GM21515 (cell line): ENCODE data around the gene CD40.

ENCODE experiments used
- ATAC-seq: cut with Tn5 transposase; IDR thresholded peaks from one replicate; pipeline ENCODE4 v1.9.1; 2021; ENCODE audit not compliant: unreplicated experiment

CD40 gene

DNA sequence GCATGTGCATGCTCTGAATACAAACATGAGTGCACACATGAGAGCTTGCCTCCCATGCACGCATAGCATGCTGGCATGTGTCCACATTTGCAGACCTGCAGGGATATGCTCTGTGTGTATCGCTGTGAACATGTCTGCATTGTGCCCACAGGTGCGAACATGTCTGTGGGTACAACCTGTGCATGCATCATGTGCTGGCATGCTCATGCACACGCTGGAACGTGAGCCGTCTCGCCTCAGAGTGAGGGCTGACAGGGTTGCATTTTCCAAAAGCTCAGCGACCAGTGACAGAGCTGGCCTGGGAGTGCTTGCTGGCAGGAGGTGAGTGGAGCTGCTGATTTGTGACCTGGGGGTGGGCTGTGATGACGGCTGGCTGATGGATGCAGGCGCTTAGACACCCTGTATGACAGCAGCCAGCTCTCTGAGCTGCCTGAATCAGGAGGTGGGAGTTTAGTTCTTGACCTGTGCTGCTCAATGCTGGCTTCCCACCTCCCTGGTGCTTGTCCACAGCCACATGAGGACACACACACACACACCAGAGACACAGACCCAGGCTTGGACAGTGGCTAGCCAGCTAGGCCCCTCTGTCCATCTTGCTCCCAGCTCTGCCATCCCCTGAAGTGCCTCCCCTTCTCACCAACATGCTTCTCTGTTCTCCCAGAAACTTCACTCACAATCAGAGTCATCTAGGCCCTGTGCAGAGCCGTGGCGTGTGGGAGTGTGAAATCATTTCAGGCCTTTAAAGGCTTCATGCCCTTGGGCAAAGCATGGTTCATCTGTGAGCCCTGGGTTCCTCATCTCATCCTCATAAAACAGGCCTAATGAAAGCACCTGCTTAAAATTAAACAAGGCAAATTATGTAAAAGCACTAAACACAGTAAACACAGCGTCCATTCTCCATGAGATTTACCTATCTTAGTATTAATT is 51.4 kb downstream of the CD40 start:
- no peak for ATAC-seq

DNA sequence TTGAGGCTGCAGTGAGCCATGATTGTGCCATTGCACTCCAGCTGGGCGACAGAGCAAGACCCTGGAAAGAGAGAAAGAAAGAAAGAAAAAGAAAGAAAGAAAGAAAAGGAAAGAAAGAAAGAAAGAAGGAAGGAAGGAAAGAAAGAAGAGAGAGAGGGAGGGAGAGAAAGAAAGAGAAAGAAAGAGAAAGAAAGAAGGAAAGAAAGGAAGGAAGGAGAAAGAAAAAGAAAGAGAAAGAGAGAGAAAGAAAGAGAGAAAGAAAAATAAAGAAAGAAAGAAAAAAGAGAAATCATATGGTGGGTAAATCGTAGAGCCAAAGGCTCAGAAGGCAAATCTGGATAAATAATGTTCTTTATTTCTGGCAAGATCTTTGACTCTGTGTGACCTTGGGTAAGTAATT is 53.4 kb downstream of the CD40 start:
- ATAC-seq: no peak

DNA sequence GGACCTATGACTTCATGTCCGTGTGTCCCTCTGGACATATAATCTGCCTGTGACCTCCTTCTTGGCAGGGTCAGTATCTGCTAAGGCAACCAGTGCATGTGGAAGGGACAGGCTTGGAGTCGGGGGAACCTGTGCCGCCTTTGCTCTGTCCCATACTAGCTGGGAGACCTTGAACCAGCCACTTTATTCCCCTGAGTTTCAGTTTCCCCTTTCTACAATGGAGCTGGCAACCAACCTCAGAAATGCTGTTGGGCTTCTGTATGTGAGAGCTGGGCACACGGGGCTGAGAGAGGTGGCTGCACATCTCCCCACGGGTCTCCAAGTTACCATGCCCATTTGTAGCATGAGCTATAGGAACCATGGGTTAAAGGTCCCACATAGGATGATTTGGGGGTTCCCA is 53.8 kb downstream of the CD40 start:
- ATAC-seq: no peak

DNA sequence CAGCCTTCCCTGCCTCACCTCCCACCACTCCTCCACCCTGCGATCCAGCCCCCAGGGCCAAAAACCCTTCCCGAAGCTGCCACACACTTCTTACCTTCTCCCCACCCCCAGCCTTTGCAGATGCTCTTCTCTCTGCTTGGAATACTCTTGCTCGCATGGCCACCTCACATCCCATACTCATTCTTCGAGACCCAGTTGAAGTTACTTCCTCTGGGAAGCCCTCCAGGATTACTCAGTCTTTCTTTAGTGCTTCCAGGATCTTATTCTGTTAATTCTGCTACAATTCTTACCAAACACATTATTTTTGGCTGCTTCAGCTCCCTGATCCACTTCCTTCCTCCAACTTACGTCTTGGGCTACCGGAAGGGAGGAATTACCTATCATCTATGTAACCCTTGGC is 54.3 kb downstream of the CD40 start:
- no peak for ATAC-seq

DNA sequence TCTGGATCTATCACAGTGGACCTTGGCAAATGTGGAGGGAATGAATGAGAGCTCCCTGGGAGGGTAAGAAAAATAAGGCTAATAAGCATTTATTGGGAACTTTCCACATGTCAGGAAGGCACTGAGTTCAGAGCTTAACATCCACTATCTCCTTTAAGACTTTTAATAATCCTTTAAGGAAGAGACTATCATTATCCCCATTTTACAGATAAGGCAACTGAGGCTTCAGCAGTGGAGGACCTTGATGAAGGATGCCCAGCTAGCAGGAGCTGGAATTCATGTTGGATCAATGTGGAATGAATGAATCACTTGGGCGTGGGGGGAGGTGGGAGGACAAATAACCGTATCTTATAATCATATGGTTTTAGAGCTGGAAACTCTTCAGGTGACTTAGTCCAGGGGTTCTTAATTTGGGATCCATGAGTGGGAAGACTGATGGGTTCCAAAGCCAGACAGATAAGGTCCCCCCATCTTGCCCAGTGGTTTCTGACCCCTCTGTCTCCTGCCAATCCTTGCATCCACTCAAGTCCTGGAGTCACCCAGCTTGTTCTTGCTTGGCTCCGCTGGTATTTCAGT is 54.9 kb downstream of the CD40 start:
- ATAC-seq: no peak

DNA sequence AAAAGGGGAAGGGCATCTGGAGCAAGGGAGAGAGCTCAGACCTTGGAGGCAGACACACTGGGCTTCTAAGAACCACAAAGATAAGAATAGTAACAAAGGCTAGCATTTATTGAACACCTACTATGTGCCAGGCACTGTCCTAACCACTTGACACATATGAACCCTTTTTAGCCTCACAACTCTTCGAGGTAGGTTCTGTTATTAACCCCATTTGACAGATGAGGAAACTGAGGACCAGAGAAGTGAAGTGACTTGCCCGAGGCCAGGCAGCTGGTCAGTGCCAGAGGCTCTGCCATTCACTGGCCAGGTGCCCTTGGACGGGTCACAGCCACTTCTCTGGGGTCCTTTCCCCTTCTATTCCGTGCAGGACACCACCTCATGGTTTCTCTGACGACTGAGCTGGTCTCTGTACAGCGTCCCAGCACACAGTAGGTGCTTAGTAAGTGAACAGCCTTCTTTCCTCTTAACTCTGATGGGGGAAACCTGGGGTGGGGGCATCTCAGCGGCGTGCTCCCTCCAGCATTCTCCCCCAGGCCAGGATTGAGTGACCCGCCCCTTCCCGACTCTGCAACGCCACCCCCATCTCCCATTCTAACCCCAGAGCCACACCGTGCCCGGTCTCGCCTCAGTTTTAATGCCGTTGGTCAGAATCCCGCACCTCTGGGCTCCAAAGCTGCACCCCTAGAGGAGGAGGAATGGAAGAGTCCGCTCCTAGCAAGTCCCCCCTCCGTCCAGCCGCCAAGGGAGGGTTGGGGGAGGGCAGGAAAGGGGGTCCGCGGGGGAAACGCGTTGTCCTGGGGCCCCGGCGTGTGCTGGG is 55.7 kb downstream of the CD40 start:
- no peak for ATAC-seq

DNA sequence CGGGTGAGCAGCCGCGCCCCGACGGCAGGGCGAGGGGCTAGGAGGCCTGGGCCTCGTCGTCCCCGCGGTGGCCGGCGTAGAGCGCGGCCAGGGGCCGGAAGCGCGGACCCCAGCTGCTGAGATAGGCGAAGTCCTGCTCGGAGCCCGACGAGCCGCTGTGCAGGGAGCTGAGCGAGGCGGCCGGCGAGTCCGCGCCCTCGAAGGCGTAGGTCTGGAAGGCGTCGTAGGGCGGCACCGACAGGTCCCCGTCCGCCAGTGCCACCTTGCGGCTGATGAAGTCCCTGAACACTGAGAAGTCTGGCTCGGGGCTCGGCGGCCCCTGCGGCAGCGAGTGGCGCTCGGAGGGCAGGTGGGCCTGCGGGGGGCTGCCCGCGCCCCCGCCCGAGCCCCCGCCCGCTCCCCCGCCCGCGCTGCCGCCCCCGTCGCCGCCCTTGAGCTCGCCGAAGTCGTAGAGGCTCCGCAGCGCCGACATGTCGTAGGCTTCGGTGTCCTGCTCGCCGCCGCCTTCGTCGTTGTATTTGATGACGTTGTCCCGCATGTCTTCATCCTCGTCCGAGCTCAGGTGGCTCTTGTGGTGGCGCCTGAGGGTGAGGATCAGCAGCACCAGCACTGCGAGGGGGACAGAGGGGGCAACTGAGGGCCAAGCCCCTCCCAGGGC is 56.5 kb downstream of the CD40 start:
- ATAC-seq: no peak

DNA sequence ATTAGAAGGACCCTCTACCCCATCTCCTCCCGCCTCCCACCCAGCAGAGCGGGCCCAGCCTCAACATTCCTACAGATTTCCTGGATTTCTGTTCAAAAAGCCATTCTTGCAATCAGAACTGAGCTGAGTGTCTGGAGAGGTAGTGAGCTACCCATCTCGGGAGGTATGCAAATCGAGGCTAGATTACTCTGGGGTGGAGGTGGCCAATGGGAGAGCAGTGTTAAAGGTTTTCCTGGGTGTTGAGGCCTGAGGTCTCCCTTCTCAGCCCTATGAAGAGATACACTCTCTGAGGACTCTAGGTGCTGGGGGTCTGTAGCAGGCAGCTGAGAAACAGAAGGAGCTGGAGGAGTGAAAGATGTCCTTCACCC is 57.0 kb downstream of the CD40 start:
- no peak for ATAC-seq

DNA sequence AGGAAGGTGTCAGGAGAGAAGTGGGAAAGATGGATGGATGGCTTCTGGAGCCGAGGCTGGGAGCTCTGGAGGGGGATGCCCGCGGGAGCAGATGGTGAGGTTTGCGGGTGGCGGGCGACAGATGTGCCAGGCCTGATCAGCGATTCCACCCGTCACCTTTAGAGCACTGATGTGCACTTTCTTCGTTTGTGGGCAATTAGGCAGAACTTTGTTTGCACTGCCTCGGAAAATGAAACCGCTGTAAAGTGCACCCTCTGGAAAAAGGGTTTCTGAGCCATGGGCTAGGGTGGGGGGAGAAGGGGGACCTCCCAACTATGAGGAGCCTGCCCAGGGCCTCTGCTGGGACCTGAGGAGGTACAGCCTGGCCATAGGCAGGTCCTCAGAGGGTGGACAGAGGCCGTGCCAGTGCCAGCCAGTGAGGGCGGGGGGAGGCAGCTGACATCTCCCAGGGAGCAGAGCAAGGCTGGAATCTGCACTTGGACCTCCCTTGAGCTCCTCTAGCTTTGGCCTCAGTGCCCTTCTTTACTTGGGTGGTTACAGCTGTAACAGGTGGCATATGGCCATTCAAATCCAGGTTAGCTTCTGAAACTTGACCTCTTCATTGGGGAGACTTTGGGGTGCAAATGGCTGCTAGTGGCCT is 58.7 kb downstream of the CD40 start:
- ATAC-seq: no peak

DNA sequence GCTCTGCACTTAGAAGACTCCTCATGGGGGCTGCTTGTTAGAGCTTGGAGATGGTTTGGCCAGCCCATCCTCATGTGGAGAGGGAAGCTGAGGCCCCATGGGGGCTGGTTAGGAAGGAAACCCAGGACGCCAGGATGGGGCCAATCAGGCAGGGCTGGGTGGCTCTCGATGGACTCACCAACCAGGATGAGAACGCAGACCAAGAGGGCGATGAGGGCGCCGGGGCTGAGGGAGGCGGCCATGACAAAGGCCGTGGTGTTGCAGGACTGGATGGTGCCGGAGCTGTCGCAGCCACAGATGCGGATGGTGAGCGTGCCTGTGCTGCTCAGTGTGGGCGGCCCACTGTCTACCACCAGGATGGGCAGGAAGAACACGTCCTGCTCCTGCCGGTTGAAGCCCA is 59.7 kb downstream of the CD40 start:
- no peak for ATAC-seq

DNA sequence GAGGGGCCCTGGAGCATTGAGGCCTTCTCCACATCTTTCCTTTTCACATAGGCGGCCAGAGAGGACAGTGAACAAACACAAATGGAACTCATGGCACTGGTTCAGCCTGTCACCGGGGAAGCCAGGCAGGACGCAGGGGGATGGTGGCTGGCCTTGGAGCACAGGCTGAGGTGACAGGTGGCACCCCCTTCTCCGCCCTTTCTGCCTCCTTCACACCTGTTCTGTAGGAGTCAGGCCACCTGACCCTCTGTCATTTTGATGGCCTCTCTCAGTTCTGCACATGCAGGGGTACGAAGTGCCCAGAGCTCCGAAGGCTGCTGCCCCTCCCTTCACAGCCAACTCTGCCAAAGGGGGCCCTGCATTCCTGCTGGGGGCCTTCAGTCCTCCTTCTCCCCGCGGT is 60.8 kb downstream of the CD40 start:
- no peak for ATAC-seq
